HG03097 (cell line): ENCODE measurements around the gene FXYD3.
A peak's percentile ranks its signal among the peaks of the same experiment; 100 is the strongest.
"Not testable (repeated sequence)": the region's sequence is repeated elsewhere in the genome, so short reads cannot be mapped to it uniquely, and the experiment has no call there.

Source experiments
- ATAC-seq: cut with Tn5 transposase; IDR thresholded peaks from one replicate; pipeline ENCODE4 v1.9.1; 2021; ENCODE audit not compliant: unreplicated experiment, low FRiP score

Gene FXYD3

GRCh38 chr19:35123573-35123972, 8.0 kb downstream of the FXYD3 start:
- ATAC-seq, result no peak

- peak; percentile 83 for ATAC-seq
These were observed 8.8 kb downstream of the FXYD3 start for GRCh38 chr19:35124098-35125060.

GRCh38 chr19:35125270-35125717, 9.7 kb downstream of the FXYD3 start:
- ATAC-seq, result no peak

DNA sequence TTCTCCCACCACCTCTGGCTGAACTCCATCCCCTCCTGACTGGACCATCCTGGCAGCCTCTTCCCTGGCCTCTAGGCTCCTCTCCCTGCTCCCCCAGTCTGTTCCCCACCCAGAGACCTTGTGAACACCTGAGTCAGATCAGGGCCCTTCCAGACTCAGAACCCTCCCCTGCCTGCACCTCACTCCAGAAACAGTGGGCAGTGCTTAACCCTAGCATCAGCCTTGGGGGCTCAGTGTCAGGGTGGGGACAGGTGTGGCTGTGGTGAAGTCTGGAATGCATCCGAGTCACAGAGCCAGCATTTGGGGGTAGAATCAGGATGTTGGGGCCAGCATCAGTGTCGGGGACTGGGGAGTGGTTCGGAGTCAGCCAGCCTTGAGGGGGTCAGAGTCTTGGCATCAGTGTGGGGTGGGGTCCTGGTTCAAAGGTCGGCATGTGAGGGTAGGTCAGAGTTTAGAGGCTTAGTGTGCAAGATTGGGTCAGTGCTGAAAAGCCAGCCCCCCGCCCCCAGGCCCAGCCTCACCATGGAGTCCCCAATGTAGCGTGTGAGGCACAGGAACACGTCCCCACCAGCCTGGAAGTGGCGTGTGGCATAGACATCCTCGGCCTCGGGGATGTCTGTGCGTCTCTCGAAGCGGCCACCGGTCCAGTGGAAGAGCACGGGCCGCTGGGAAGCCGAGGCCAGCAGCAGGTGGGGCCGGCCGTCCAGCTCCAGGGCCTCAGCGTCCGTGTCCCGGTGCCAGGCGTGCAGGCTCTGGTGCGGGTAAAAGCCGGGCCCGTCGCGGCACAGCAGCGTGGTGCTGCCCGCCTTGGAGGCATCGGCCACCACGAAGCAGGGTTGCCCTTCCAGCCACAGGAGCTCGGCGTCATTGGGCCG, 10.4 kb downstream of the FXYD3 start:
- ATAC-seq, result no peak

DNA sequence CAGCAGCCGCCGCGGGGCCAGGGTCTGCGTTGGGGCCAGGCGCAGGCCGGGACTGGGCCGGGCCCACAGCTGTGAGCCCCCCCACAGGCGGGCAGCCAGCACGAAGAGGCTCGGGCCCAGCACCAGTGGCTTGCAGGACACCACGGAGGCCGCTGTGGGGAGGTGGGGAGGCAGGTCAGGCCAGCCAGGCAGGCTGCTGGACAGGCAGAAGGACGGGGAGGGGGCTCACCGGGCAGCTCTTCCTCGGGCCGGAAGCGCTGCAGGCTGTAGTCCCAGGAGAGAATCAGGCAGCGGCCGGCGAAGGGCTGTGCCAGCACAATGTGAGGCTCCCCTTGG, 11.0 kb downstream of the FXYD3 start:
- ATAC-seq, result no peak

GRCh38 chr19:35127871-35128270, 12.2 kb downstream of the FXYD3 start:
- no peak for ATAC-seq

DNA sequence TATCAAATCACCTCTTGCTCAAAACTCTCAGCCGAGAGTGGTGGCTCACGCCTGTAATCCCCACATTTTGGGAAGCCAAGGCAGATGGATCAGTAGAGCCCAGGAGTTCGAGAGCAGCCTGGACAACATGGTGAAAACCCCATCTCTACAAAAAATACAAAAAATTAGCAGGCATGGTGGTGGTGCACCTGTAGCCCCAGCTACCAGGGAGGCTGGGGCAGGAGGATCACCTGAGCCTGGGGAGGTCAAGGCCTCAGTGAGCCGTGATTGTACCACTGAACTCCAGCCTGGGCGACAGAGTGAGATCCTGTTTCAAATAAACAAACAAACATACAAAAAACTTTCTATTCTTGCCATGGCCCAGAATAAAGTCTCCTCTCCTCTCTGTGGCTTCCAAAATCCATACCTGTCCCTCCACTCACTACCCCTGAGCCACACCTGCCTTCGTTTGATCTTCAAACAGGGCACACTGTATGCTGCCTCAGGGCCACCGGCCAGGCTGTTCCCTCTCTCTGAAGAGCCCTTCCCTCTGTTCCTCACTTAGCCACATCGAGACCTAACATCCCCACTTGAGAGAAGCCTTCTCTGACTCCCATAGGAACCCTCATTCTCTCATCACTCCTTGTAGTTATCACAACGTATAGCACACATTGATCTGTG, 12.9 kb downstream of the FXYD3 start:
- ATAC-seq, result no peak

- not testable (repeated sequence) for ATAC-seq
These were observed 14.2 kb downstream of the FXYD3 start for GRCh38 chr19:35129724-35130274.

DNA sequence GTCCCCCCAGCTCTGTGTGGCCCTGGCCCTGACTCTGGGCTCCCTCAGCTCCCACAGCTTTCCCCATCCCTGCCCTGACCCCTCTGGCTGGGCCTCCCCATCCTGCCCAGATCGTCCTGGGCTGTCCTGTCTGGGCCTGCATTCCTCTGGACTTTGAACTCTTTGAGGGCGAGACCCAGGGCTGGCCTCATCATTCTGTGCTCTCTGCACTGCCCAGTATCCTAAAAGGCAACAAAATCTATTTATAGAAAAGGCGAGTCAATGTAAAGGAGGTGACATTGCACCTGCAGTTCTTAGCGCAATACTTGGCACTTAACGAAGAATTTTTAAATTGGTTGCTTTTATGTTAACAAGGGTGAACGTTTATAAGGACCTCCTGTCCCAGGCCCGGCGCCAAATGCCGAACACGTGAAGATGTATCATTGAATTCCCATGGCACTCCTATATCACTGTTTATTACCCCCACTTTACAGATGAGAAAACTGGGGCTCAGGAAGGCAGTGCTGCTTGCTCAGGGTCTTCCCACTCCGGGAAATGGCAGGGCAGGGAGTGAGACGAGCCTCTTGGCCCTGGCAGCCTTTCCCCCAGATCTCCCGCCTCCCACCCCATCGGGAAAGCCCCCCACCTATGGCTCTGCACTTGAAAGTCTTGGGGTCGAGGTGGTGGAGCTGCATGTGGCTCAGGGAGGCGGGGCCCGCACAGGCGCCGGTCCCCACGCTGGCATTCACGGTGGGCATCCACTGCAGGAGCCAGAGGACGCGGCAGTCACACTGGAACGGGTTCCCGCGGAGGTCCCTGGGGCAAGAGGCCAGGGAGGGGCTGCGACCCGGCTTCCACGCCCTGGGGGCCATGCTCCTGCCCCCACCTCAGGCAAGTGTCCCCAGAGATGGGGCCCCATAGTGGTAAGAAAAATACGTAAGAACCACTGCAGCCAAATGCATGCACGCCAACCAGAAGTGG, 15.4 kb downstream of the FXYD3 start:
- no peak for ATAC-seq

- no peak for ATAC-seq
These were observed 16.6 kb downstream of the FXYD3 start for GRCh38 chr19:35132254-35132653.

DNA sequence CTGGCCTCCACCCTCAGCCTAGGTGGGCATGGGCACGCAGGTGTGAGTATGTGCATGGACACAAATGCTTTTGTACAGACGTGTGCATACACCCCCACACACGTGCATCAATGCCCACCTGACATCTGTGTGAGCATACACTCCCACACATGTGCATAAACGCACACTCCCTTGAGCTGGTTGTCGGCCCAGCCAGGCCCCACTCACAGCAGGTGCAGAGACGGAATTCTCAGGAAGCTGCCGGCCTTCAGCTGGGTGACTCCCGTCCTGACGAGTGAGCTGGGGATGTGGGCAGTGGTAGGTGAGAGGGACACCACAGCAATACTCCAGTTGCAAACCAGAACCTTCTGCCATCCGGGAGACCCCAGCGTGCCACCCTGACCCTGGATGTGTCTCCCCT, 18.2 kb downstream of the FXYD3 start:
- ATAC-seq, result no peak

- ATAC-seq, result no peak
These were observed 19.1 kb downstream of the FXYD3 start, which contains the start of gene LGI4 for GRCh38 chr19:35134601-35135242. Gene LGI4 (minus strand): TSS chr19:35135059. CDS start chr19:35134680, 379 bp downstream.

DNA sequence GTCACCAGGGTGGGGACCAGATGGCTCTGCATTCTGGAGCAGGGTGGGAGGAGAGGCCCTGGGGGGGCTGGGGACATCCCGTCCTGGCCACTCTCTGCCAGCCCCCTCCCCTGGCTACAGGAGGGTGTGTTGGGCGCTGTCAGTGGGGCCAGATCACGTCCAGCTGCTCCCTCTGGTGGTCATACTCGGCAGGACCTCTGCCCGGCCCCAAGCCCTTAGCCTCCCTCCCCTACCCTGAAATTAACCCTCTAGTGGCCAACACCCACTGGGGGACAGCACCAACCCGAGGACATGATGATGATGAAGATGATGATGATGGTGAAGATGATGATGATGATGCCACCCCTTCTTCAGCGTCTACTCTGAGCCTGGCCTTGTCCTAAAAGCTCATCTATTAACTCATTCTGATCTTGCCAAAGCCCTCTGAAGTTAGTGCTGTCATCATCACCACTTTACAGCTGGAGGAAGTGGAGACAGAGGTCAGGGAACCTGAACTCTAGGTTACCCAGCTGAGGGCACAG, 19.8 kb downstream of the FXYD3 start:
- ATAC-seq, result no peak

GRCh38 chr19:35136231-35136630, 20.6 kb downstream of the FXYD3 start:
- ATAC-seq, result no peak

DNA sequence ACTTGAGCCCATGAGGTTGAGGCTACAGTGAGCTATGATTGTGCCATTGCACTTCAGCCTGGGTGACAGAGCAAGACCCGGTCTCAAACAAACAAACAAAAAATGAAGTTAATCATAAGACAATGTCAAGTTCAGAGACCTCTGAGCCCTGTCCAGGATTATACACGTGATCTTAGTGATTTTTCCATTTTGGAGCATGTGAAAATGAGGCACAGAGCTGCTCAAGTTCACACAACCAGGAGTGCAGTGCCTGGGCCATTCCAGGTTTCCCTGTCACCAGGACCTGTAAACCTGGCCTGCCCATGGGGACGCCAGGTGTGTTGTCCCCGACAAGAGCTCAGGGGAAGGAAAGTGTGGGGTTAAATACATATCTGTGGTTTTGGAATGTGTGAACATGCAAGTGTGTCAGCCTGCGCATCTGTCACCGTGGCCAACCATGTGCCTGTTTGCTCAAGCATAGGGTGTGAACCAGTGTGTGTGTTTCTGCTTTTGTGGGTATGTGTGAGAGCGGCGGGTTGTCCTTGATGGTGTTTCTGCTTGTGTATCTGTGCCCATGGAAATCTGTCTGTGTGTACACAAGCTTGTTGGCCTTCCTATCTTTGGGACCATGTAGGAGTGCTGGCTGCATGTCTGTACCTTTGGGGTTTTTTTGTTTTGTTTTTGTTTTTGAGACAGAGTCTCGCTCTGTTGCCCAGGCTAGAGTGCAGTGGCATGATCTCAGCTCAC, 21.5 kb downstream of the FXYD3 start:
- ATAC-seq, result no peak

DNA sequence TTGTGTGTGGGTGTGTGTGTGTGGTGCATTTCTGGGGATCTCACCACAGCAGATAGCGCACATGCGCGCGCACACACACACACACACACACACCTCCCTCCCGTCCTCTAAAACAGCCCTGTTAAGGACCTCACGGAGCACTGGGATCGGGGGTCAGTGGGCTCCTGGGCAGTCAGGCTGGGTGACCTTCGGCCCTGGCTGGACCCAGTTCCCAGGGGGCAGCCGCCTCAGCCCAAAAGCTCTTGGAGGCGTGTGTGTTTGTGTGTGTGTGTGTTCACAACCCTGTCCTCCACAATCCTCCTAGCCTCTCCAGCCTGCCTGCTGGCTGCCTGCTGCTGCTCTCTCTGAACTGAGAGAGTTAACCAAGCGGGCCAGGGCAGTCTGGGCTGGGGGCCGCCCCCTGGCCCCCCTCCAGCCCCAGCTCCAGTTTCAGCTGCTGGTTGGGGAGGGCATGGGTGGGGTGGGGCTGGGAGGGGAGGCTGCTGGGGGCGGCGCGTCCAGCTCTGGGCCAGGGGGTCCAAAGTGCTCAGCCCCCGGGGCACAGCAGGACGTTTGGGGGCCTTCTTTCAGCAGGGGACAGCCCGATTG, 22.8 kb downstream of the FXYD3 start, which contains the start of gene FXYD1:
Gene FXYD1, plus strand, starts transcription at position 520 of the 588 bp plus-strand sequence. CDS start 1,256 bp downstream, outside the sequence.
- no peak for ATAC-seq

DNA sequence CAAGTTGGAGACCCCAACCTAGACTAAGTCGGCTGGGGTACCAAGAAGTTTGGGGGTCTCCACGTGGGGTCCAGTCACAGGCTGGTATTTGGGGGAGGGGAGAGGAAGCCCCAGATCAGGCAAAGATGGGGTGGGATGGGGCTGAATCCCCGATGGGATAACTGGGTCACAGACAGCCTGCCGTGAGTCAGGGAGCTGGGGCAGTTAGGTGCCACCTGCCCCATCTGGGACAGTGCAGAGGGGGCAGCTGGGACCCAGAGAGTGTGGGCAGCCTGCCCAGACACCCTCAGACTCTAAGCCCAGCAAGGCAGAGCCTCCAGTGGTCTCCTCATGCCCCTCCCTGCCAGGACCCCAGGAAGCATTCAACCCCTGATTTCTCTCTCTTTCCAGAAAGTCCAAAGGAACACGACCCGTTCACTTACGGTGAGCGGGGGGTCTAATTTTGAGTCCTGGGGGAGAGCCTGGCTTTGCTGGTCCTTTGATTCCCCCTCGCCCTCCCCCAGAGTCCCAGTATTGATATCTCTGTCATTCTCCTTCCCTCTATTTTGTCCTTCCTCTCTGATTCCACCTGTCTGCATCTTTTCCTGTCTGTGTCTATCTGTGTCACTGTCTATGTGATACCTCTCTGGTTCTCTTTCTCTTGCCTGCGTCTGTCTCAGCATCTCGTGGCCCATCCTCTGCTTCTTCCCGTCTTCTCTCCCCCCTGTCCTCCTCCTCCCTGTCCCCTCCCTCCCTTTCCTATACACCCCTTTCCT, 24.8 kb downstream of the FXYD3 start:
- ATAC-seq, result no peak
